CD4-positive, alpha-beta T cell (primary cell): ENCODE measurements around the gene NFATC1. TPM values are rescaled to one million over a fixed set of nuclear protein-coding genes. Genes with fewer than 3 reads are reported as not detected.

ENCODE experiments used
- ATAC-seq: fragments of 200-7000 bp; cut with Tn5 transposase; one replicate; pipeline ENCODE4 v1.10.0; 2022; ENCODE audit warnings: mild to moderate bottlenecking; ENCODE audit not compliant: poor library complexity
- CTCF ChIA-PET: fragments of 350-600 bp; sonication (Branson Sonifier 250); formaldehyde crosslinking; loops from one replicate; lab custom pipeline; 2021; ENCODE audit warnings: antibody characterized with exemption, inconsistent platforms; lab: Charles Lee
- POLR2A ChIA-PET: fragments of 350-600 bp; sonication (Branson Sonifier 250); formaldehyde crosslinking; loops from one replicate; lab custom pipeline; 2021; ENCODE audit warnings: antibody characterized with exemption, inconsistent platforms; lab: Charles Lee
- DNase-seq, 14 experiments: peaks; one replicate each; pipeline ENCODE4 v3.0.0-alpha.2; 2013 to 2020; ENCODE audit warnings: mixed read lengths in 2 of 14
- H3K27ac ChIP-seq, 2 donors: one replicate each; pipeline versions ENCODE4 v1.5.1 to v1.7.0; 2013; ENCODE audit warnings: low read length in 2 of 2, low read depth in 1 of 2, mild to moderate bottlenecking in 1 of 2
- H3K27me3 ChIP-seq, 2 experiments: 1 replicate in 1 of 2; 2 replicates in 1 of 2; pipeline versions ENCODE4 v1.6.1 to v1.7.0; 2013; ENCODE audit warnings: low read length in 2 of 2, control low read depth in 1 of 2, mild to moderate bottlenecking in 1 of 2, moderate library complexity in 1 of 2; ENCODE audit not compliant: insufficient read depth in 2 of 2, control insufficient read depth in 1 of 2
- H3K36me3 ChIP-seq: one replicate; pipeline ENCODE4 v1.6.1; 2013; ENCODE audit warnings: low read length, control low read depth; ENCODE audit not compliant: insufficient read depth
- H3K4me1 ChIP-seq: one replicate; pipeline ENCODE4 v1.6.1; 2013; ENCODE audit warnings: low read length, control low read depth; ENCODE audit not compliant: insufficient read depth
- H3K4me3 ChIP-seq: one replicate; pipeline ENCODE4 v1.5.1; 2013; ENCODE audit warnings: mild to moderate bottlenecking, low read length, moderate library complexity
- H3K9me3 ChIP-seq, 2 experiments: 1 replicate in 1 of 2; 2 replicates in 1 of 2; pipeline versions ENCODE4 v1.6.1 to v1.7.0; 2013; ENCODE audit warnings: low read length in 2 of 2, mild to moderate bottlenecking in 2 of 2, control low read depth in 1 of 2, moderate library complexity in 1 of 2; ENCODE audit not compliant: control insufficient read depth in 1 of 2, insufficient read depth in 1 of 2
- H3K27ac Mint-ChIP-seq: one replicate; pipeline ENCODE4 v1.8.0; 2020; ENCODE audit warnings: mixed read lengths
- H3K27me3 Mint-ChIP-seq: one replicate; pipeline ENCODE4 v1.8.0; 2021; ENCODE audit warnings: mixed read lengths
- H3K36me3 Mint-ChIP-seq: one replicate; pipeline ENCODE4 v1.8.0; 2021; ENCODE audit warnings: low read depth, mixed read lengths
- H3K4me1 Mint-ChIP-seq: one replicate; pipeline ENCODE4 v1.8.0; 2021; ENCODE audit warnings: low read depth, mixed read lengths
- H3K4me3 Mint-ChIP-seq: one replicate; pipeline ENCODE4 v1.8.0; 2020; ENCODE audit warnings: mild to moderate bottlenecking, mixed read lengths
- H3K9me3 Mint-ChIP-seq: one replicate; pipeline ENCODE4 v1.8.0; 2020; ENCODE audit warnings: mixed read lengths
- CTCF ChIP-seq: fragments of 200-600 bp; IDR thresholded peaks from one replicate; pipeline ENCODE4 v1.8.0; 2022; ENCODE audit warnings: antibody characterized with exemption, mild to moderate bottlenecking
- intact Hi-C, 2 experiments: fragments of 100-400 bp; cut with DNase I in 1 of 2; cut with micrococcal nuclease in 1 of 2; formaldehyde crosslinking; loops; one replicate each; pipeline versions ENCODE4 v1.15.1 to v1.9.0; 2023 to 2025; cut with DNase I, micrococcal nuclease
- total RNA-seq, 174 experiments: library from RNA in 2 of 174; stranded (reverse) in 2 of 174; gene quantifications; one replicate each; pipeline ENCODE4 v1.2.3 and lab custom pipeline; 2021 to 2026

The NFATC1 gene
- total RNA-seq, 2 experiments from 2014 or later, result 107 to 113 TPM

- no peaks in the 10 kb centered on the region for H3K36me3 Mint-ChIP-seq
- CTCF ChIA-PET, result no interaction called here
- DNase-seq (no peak), ATAC-seq (no peak)
- Histone ChIP-seq H3K9me3 (peaks cover 0 to 9% of the 10 kb centered on the region in 2 experiments), H3K4me1 (no peaks in the 10 kb centered on the region), H3K27me3 (peaks cover 0 to 3% of the 10 kb centered on the region in 2 experiments), H3K27ac (no peak overlapping the region), H3K36me3 (no peaks in the 10 kb centered on the region), H3K4me3 (no peak overlapping the region)
- H3K4me1 Mint-ChIP-seq, result no peaks in the 10 kb centered on the region
- intact Hi-C loops, result no loop called here
- TF ChIP-seq CTCF, result no peak
- no peaks in the 10 kb centered on the region for H3K9me3 Mint-ChIP-seq
- H3K27ac Mint-ChIP-seq, result no peak overlapping the region
- no peaks in the 10 kb centered on the region for H3K27me3 Mint-ChIP-seq
- POLR2A ChIA-PET, result no interaction called here
- no peak overlapping the region for H3K4me3 Mint-ChIP-seq
Measured at GRCh38 chr18:79548986-79549637, 153.4 kb downstream of the NFATC1 start.

- peaks cover 0 to 3% of the 10 kb centered on the region in 2 experiments for H3K27me3 ChIP-seq
- H3K27ac ChIP-seq, result no peak overlapping the region
- H3K36me3 ChIP-seq, result no peaks in the 10 kb centered on the region
- intact Hi-C loops, result no loop called here
- CTCF ChIA-PET, result no interaction called here
- no peaks in the 10 kb centered on the region for H3K4me1 ChIP-seq
- no peaks in the 10 kb centered on the region for H3K36me3 Mint-ChIP-seq
- ATAC-seq (no peak), DNase-seq (no peak)
- H3K27me3 Mint-ChIP-seq, result no peaks in the 10 kb centered on the region
- no peaks in the 10 kb centered on the region for H3K9me3 Mint-ChIP-seq
- peaks cover 0 to 9% of the 10 kb centered on the region in 2 experiments for H3K9me3 ChIP-seq
- no peak for TF ChIP-seq CTCF
- no peak overlapping the region for H3K4me3 Mint-ChIP-seq
- H3K27ac Mint-ChIP-seq, result no peak overlapping the region
- POLR2A ChIA-PET, result no interaction called here
- no peaks in the 10 kb centered on the region for H3K4me1 Mint-ChIP-seq
- H3K4me3 ChIP-seq, result no peak overlapping the region
Measured at GRCh38 chr18:79549638-79550000, 153.9 kb downstream of the NFATC1 start.

- Histone ChIP-seq H3K27me3 (no peaks in the 10 kb centered on the region), H3K36me3 (no peaks in the 10 kb centered on the region), H3K4me3 (no peak overlapping the region), H3K9me3 (peaks cover 0 to 9% of the 10 kb centered on the region in 2 experiments), H3K4me1 (no peaks in the 10 kb centered on the region), H3K27ac (no peak overlapping the region)
- Mint-ChIP-seq H3K4me1 (no peaks in the 10 kb centered on the region), H3K9me3 (no peaks in the 10 kb centered on the region), H3K27me3 (no peaks in the 10 kb centered on the region), H3K36me3 (no peaks in the 10 kb centered on the region), H3K27ac (no peak overlapping the region), H3K4me3 (no peak overlapping the region)
- ChIA-PET POLR2A (no interaction called here), CTCF (no interaction called here)
- DNase-seq (no peak), ATAC-seq (no peak)
- intact Hi-C loops, result no loop called here
- TF ChIP-seq CTCF, result no peak
Measured at GRCh38 chr18:79552140-79552631, 156.5 kb downstream of the NFATC1 start.
